ENCODE results near the gene PCBP3.

Gene PCBP3

GRCh38 chr21:45902292-45902995 is 258.9 kb downstream of the PCBP3 start:
- no peaks in the 10 kb centered on the region for H4K20me1 ChIP-seq (ENCODE audit: insufficient read depth, low read length)
- H3K4me1 ChIP-seq (ENCODE audit: low read length) = no peaks in the 10 kb centered on the region
- no peak overlapping the region for H3K4me3 ChIP-seq (ENCODE audit: low read length)
- no peaks in the 10 kb centered on the region for H3K9me2 ChIP-seq (replicated peaks; ENCODE audit: insufficient read depth, low read length)
- TF ChIP-seq EZH2phosphoT487 (IDR thresholded peaks at IDR 0.05; ENCODE audit: low read length) (no peak), EZH2 (optimal IDR thresholded peaks at IDR 0.05; ENCODE audit: low read depth, low read length) (no peak)
- TF ChIP-seq, protein P1, sequence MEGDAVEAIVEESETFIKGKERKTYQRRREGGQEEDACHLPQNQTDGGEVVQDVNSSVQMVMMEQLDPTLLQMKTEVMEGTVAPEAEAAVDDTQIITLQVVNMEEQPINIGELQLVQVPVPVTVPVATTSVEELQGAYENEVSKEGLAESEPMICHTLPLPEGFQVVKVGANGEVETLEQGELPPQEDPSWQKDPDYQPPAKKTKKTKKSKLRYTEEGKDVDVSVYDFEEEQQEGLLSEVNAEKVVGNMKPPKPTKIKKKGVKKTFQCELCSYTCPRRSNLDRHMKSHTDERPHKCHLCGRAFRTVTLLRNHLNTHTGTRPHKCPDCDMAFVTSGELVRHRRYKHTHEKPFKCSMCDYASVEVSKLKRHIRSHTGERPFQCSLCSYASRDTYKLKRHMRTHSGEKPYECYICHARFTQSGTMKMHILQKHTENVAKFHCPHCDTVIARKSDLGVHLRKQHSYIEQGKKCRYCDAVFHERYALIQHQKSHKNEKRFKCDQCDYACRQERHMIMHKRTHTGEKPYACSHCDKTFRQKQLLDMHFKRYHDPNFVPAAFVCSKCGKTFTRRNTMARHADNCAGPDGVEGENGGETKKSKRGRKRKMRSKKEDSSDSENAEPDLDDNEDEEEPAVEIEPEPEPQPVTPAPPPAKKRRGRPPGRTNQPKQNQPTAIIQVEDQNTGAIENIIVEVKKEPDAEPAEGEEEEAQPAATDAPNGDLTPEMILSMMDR (IDR thresholded peaks at IDR 0.05; ENCODE audit: low read length) = no peak
- H2AFZ ChIP-seq (ENCODE audit: low read length) = no peak overlapping the region
- H3F3A ChIP-seq (ENCODE audit: insufficient read depth, low read length) = no peaks in the 10 kb centered on the region
- H3K9ac ChIP-seq (ENCODE audit: low read length) = no peak overlapping the region
- no peak overlapping the region for H3K4me2 ChIP-seq (ENCODE audit: low read depth, low read length)
- H3K9me3 ChIP-seq (replicated peaks; ENCODE audit: insufficient read depth, low read length) = no peaks in the 10 kb centered on the region
- peaks cover 45% of the 10 kb centered on the region for H3K27me3 ChIP-seq (replicated peaks; ENCODE audit: insufficient read depth, low read length)
- no peaks in the 10 kb centered on the region for H3K79me2 ChIP-seq (ENCODE audit: low read length)
- no peak for DNase-seq
- H3K36me3 ChIP-seq (replicated peaks; ENCODE audit: insufficient read depth, low read length) = no peaks in the 10 kb centered on the region
- no peak overlapping the region for H3K27ac ChIP-seq (ENCODE audit: low read length)

DNA sequence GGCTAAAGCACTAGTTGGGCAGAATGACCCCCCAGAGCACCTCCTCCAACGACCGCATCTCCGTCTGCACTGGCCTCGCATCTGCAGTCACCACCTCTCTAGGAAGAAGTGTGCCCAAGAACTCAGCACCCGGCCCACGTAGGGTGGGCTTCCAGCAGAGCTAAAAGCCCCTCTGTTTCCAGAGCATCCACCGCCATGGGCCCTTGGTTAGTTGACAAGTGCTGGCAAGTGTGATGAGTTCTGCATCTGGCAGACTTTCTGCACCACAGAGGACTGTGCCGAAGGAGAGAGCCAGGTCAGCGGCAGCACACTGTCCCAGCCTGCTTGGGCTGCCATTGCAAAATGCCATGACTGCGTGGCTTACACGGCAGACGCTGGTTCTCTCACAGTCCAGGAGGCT is 261.7 kb downstream of the PCBP3 start:
- H3K9ac ChIP-seq (ENCODE audit: low read length) = no peak overlapping the region
- H3K36me3 ChIP-seq (replicated peaks; ENCODE audit: insufficient read depth, low read length) = no peaks in the 10 kb centered on the region
- no peaks in the 10 kb centered on the region for H3K9me2 ChIP-seq (replicated peaks; ENCODE audit: insufficient read depth, low read length)
- no peak overlapping the region for H3K27ac ChIP-seq (ENCODE audit: low read length)
- H2AFZ ChIP-seq (ENCODE audit: low read length) = no peak overlapping the region
- H3K4me3 ChIP-seq (ENCODE audit: low read length) = no peak overlapping the region
- TF ChIP-seq EZH2 (optimal IDR thresholded peaks at IDR 0.05; ENCODE audit: low read depth, low read length) (no peak), EZH2phosphoT487 (IDR thresholded peaks at IDR 0.05; ENCODE audit: low read length) (no peak)
- TF ChIP-seq, protein P1 (IDR thresholded peaks at IDR 0.05; ENCODE audit: low read length) = no peak
- H3K9me3 ChIP-seq (replicated peaks; ENCODE audit: insufficient read depth, low read length) = no peaks in the 10 kb centered on the region
- no peak for DNase-seq
- H3K79me2 ChIP-seq (ENCODE audit: low read length) = no peaks in the 10 kb centered on the region
- no peaks in the 10 kb centered on the region for H3F3A ChIP-seq (ENCODE audit: insufficient read depth, low read length)
- peaks cover 48% of the 10 kb centered on the region for H3K27me3 ChIP-seq (replicated peaks; ENCODE audit: insufficient read depth, low read length)
- H3K4me1 ChIP-seq (ENCODE audit: low read length) = no peaks in the 10 kb centered on the region
- no peaks in the 10 kb centered on the region for H4K20me1 ChIP-seq (ENCODE audit: insufficient read depth, low read length)
- H3K4me2 ChIP-seq (ENCODE audit: low read depth, low read length) = no peak overlapping the region

DNA sequence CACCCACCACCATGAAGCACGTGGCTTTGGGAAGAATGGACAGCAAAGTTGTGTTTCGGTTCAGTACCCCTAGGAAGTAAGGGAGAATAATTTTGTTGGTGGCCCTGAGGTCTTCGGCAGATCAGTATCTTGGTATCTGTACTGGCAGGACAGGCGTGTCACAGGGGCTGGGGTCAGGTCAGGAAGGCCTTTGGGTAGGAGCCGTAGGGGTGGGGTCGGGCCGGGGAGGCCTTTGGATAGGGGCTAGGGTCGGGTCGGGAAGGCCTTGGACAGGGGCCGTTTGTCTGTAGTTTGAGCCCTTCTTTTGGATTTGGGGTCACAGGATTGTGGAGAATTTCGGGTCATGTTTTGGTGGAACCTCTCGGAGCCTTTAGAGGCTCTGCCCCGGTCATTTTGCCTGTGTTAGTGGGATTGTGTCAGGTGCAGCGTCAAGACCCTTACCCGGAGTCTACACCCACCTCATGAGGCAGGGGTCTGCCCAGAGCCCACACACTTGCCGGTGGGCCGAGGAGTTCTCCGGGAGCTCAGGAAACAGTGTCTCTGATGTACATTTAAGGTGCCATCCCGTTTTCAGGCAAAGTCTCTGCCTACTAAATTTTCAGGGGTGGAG is 262.8 kb downstream of the PCBP3 start:
- Histone ChIP-seq H3K9ac (ENCODE audit: low read length) (no peak overlapping the region), H2AFZ (ENCODE audit: low read length) (no peak overlapping the region), H3K79me2 (ENCODE audit: low read length) (no peaks in the 10 kb centered on the region), H3K9me2 (replicated peaks; ENCODE audit: insufficient read depth, low read length) (no peaks in the 10 kb centered on the region), H4K20me1 (ENCODE audit: insufficient read depth, low read length) (no peaks in the 10 kb centered on the region), H3K4me1 (ENCODE audit: low read length) (no peaks in the 10 kb centered on the region), H3K9me3 (replicated peaks; ENCODE audit: insufficient read depth, low read length) (no peaks in the 10 kb centered on the region), H3K36me3 (replicated peaks; ENCODE audit: insufficient read depth, low read length) (no peaks in the 10 kb centered on the region), H3K27me3 (replicated peaks; ENCODE audit: insufficient read depth, low read length) (peaks cover 48% of the 10 kb centered on the region), H3K4me2 (ENCODE audit: low read depth, low read length) (no peak overlapping the region), H3K27ac (ENCODE audit: low read length) (no peak overlapping the region), H3K4me3 (ENCODE audit: low read length) (no peak overlapping the region), H3F3A (ENCODE audit: insufficient read depth, low read length) (no peaks in the 10 kb centered on the region)
- TF ChIP-seq EZH2 (optimal IDR thresholded peaks at IDR 0.05; ENCODE audit: low read depth, low read length) = no peak
- TF ChIP-seq EZH2phosphoT487 (IDR thresholded peaks at IDR 0.05; ENCODE audit: low read length) = no peak
- TF ChIP-seq, protein P1 (IDR thresholded peaks at IDR 0.05; ENCODE audit: low read length) = no peak
- no peak for DNase-seq

All from MM.1S (cell line).